C4-2B (cell line): ENCODE measurements around the gene CD24.

Source experiments
- ZFX ChIP-seq: fragments of 450-650 bp; IDR thresholded peaks from 2 replicates; pipeline ENCODE4 v1.6.1; 2017
- TF ChIP-seq, protein P1 (sequence below): fragments of 450-650 bp; conservative IDR thresholded peaks from 2 replicates; pipeline ENCODE4 v1.5.1; 2017; ENCODE audit warnings: mild to moderate bottlenecking

DNA sequence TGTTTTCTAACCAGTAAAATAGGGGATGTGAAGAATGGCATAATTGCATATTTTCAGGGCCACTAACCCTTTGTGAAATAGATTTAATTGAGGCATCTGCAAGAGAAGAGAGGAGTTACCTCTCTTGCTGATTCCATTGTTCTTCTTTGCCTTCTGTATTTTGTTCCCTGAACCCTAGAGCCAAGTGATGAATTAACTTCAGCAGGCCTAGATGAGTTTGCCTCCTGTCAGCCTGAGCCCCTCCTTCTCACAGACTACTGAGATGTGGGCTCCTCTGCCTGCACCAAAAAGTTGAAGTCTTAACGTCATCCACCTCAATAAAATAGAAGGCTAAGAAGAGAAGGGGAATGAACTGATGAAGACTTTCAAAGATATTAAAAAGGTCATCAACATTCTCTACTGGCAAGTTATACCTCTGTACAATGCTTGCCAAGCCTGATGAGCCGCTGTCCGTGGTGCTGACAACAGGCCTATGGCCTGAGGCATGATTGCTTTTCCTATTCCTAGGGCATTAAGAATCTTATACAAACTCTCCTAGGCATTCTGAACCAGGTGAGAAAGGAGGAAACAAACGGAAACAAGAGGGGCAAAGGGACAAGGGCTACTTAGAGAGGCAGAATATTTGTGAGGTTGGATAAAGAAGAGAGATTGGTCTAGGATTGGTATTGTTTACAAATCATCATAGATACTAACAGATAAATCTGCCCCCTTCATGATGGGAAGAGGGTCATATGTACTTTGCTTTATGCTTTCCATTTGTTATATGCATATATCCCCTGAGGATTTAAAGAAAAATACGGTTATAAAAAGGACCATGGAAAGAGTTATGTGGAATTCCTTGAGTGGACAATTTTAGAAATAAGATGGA, 46.8 kb downstream of the CD24 start:
- TF ChIP-seq, protein P1, sequence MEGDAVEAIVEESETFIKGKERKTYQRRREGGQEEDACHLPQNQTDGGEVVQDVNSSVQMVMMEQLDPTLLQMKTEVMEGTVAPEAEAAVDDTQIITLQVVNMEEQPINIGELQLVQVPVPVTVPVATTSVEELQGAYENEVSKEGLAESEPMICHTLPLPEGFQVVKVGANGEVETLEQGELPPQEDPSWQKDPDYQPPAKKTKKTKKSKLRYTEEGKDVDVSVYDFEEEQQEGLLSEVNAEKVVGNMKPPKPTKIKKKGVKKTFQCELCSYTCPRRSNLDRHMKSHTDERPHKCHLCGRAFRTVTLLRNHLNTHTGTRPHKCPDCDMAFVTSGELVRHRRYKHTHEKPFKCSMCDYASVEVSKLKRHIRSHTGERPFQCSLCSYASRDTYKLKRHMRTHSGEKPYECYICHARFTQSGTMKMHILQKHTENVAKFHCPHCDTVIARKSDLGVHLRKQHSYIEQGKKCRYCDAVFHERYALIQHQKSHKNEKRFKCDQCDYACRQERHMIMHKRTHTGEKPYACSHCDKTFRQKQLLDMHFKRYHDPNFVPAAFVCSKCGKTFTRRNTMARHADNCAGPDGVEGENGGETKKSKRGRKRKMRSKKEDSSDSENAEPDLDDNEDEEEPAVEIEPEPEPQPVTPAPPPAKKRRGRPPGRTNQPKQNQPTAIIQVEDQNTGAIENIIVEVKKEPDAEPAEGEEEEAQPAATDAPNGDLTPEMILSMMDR: no peak
- no peak for TF ChIP-seq ZFX
